ENCODE results near the gene EXOC3L2. TPM values are rescaled to one million over a fixed set of nuclear protein-coding genes. Genes with fewer than 3 reads are reported as not detected.

EXOC3L2 gene
- total and polyA plus RNA-seq, 10 of the 15 experiments (the other 5 are each of a cell fraction or from before 2014, with no cell fraction given): not detected

DNA sequence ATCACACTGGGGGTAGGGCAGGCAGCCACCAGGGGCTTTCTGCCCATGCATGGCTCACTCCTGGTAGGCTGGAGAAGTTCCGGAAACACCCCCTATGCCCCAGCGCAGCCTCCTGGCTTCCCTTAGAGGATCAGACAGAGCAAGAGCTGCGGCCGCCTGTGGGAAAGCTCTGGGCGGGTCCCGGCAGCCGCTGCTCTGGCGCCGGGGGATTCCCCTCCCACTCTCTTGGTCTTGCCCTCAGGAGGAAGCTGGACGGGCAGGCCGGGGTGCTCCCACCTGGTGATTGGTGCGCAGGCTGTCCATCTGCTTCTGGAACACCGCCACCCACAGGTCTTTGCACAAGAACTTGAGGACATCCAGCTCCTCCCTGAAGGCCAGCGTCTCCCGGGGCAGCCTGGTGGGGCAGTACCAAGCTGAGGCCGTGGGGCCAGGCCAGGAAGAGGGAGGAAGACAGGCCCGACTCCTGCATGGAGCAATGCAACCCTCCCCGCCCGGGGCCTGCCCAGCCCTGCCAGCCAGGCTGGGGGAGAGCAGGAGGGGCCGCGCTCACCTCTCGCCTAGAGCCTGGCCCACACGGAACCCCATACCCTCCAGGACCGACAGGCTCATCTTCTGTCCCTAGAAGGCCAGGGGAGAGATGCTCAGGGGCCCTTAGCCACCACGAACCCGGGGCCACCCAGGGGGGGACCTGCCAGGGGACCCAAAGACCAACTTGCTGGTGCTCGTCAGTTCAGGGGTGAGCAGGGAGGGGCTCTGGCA, 80.5 kb downstream of the EXOC3L2 start (continued):
- TF ChIP-seq IKZF1 (conservative IDR thresholded peaks at IDR 0.05) (peak; percentile 74), KAT2A (conservative IDR thresholded peaks at IDR 0.05; ENCODE audit: control insufficient read depth, low read depth, low read length) (no peak), PAX8 (IDR thresholded peaks at IDR 0.05) (no peak), NRF1 (conservative IDR thresholded peaks at IDR 0.05; ENCODE audit: low read depth, low read length) (no peak), TCF12 (IDR thresholded peaks at IDR 0.05; ENCODE audit: low read depth, low read length) (peak; percentile 62; the same call in 1 of the 2 replicates), SPI1 (IDR thresholded peaks at IDR 0.05; ENCODE audit: borderline replicate concordance, insufficient read depth, low read depth, low read length) (no peak), CREM (IDR thresholded peaks at IDR 0.05; ENCODE audit: low read depth) (peak; percentile 33; the same call in 1 of the 2 replicates), GATAD2B (conservative IDR thresholded peaks at IDR 0.05; ENCODE audit: low read depth) (no peak), SIX5 (IDR thresholded peaks at IDR 0.05; ENCODE audit: low read depth, low read length, severe bottlenecking) (no peak), SREBF2 (IDR thresholded peaks at IDR 0.05; ENCODE audit: low read length) (no peak), MEF2A (IDR thresholded peaks at IDR 0.05; ENCODE audit: insufficient read depth, low read depth, low read length) (no peak), NR2F1 (conservative IDR thresholded peaks at IDR 0.05) (no peak), MEF2B (IDR thresholded peaks at IDR 0.05; ENCODE audit: partially characterized antibody, poor library complexity, severe bottlenecking) (no peak), HDAC2 (IDR thresholded peaks at IDR 0.05) (no peak)
- TF ChIP-seq, protein P1, sequence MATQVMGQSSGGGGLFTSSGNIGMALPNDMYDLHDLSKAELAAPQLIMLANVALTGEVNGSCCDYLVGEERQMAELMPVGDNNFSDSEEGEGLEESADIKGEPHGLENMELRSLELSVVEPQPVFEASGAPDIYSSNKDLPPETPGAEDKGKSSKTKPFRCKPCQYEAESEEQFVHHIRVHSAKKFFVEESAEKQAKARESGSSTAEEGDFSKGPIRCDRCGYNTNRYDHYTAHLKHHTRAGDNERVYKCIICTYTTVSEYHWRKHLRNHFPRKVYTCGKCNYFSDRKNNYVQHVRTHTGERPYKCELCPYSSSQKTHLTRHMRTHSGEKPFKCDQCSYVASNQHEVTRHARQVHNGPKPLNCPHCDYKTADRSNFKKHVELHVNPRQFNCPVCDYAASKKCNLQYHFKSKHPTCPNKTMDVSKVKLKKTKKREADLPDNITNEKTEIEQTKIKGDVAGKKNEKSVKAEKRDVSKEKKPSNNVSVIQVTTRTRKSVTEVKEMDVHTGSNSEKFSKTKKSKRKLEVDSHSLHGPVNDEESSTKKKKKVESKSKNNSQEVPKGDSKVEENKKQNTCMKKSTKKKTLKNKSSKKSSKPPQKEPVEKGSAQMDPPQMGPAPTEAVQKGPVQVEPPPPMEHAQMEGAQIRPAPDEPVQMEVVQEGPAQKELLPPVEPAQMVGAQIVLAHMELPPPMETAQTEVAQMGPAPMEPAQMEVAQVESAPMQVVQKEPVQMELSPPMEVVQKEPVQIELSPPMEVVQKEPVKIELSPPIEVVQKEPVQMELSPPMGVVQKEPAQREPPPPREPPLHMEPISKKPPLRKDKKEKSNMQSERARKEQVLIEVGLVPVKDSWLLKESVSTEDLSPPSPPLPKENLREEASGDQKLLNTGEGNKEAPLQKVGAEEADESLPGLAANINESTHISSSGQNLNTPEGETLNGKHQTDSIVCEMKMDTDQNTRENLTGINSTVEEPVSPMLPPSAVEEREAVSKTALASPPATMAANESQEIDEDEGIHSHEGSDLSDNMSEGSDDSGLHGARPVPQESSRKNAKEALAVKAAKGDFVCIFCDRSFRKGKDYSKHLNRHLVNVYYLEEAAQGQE (IDR thresholded peaks at IDR 0.05; ENCODE audit: low read depth, low read length): no peak
- TF ChIP-seq, protein P2, sequence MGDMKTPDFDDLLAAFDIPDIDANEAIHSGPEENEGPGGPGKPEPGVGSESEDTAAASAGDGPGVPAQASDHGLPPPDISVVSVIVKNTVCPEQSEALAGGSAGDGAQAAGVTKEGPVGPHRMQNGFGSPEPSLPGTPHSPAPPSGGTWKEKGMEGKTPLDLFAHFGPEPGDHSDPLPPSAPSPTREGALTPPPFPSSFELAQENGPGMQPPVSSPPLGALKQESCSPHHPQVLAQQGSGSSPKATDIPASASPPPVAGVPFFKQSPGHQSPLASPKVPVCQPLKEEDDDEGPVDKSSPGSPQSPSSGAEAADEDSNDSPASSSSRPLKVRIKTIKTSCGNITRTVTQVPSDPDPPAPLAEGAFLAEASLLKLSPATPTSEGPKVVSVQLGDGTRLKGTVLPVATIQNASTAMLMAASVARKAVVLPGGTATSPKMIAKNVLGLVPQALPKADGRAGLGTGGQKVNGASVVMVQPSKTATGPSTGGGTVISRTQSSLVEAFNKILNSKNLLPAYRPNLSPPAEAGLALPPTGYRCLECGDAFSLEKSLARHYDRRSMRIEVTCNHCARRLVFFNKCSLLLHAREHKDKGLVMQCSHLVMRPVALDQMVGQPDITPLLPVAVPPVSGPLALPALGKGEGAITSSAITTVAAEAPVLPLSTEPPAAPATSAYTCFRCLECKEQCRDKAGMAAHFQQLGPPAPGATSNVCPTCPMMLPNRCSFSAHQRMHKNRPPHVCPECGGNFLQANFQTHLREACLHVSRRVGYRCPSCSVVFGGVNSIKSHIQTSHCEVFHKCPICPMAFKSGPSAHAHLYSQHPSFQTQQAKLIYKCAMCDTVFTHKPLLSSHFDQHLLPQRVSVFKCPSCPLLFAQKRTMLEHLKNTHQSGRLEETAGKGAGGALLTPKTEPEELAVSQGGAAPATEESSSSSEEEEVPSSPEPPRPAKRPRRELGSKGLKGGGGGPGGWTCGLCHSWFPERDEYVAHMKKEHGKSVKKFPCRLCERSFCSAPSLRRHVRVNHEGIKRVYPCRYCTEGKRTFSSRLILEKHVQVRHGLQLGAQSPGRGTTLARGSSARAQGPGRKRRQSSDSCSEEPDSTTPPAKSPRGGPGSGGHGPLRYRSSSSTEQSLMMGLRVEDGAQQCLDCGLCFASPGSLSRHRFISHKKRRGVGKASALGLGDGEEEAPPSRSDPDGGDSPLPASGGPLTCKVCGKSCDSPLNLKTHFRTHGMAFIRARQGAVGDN (IDR thresholded peaks at IDR 0.05): 0 out of 2 replicates have a peak, but pooled peaks have one; percentile 43
- TF ChIP-seq, protein P3, sequence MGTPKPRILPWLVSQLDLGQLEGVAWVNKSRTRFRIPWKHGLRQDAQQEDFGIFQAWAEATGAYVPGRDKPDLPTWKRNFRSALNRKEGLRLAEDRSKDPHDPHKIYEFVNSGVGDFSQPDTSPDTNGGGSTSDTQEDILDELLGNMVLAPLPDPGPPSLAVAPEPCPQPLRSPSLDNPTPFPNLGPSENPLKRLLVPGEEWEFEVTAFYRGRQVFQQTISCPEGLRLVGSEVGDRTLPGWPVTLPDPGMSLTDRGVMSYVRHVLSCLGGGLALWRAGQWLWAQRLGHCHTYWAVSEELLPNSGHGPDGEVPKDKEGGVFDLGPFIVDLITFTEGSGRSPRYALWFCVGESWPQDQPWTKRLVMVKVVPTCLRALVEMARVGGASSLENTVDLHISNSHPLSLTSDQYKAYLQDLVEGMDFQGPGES (IDR thresholded peaks at IDR 0.05): no peak

Data from GM12878 (cell line).